HepG2 (cell line): ENCODE measurements around the gene OPA3. TPM values are rescaled to one million over a fixed set of nuclear protein-coding genes. Genes with fewer than 3 reads are reported as not detected.

Experiments used
- ATF7 ChIP-seq, 2 experiments: fragments of 450-650 bp in 1 of 2; sonication (generic) in 1 of 2; formaldehyde crosslinking in 1 of 2; IDR thresholded peaks; 2 replicates each; pipeline versions ENCODE4 v1.4.0 to v1.6.1; 2016 to 2020; ENCODE audit warnings: antibody characterized with exemption in 1 of 2, mild to moderate bottlenecking in 1 of 2, missing genetic modification reagents in 1 of 2
- ATF7-NPFF ChIP-seq: sonication (generic); formaldehyde crosslinking; IDR thresholded peaks from 2 replicates; pipeline ENCODE4 v1.8.1; 2023; ENCODE audit warnings: mild to moderate bottlenecking, low read depth, missing genetic modification reagents, moderate library complexity
- CENPX ChIP-seq: sonication (generic); formaldehyde crosslinking; IDR thresholded peaks from 2 replicates; pipeline ENCODE4 v1.9.0; 2021; ENCODE audit warnings: mild to moderate bottlenecking, missing genetic modification reagents, moderate library complexity
- FOSL2 ChIP-seq: sonication (generic); formaldehyde crosslinking; IDR thresholded peaks from 2 replicates; pipeline ENCODE4 v1.4.0; 2020; ENCODE audit warnings: missing genetic modification reagents
- FOXK2 ChIP-seq: fragments of 450-650 bp; IDR thresholded peaks from 2 replicates; pipeline ENCODE4 v1.6.1; 2016
- HDAC2 ChIP-seq: sonication (generic); formaldehyde crosslinking; IDR thresholded peaks from 2 replicates; pipeline ENCODE4 v1.4.0; 2020; ENCODE audit warnings: missing genetic modification reagents
- KAT8 ChIP-seq: IDR thresholded peaks from 2 replicates; pipeline ENCODE4 v1.6.1; 2016; ENCODE audit warnings: missing genetic modification reagents, missing compliant biosample characterization
- KDM2A ChIP-seq: sonication (generic); formaldehyde crosslinking; IDR thresholded peaks from 2 replicates; pipeline ENCODE4 v1.4.0; 2020; ENCODE audit warnings: low read depth, missing genetic modification reagents, borderline replicate concordance
- LCORL ChIP-seq, 2 experiments: fragments of 450-650 bp in 1 of 2; sonication (generic) in 1 of 2; formaldehyde crosslinking in 1 of 2; IDR thresholded peaks; 2 replicates each; pipeline versions ENCODE4 v1.5.0 to v1.6.1; 2017 to 2020; ENCODE audit warnings: antibody characterized with exemption in 1 of 2, missing genetic modification reagents in 1 of 2
- NFE2 ChIP-seq: sonication (generic); formaldehyde crosslinking; IDR thresholded peaks from 2 replicates; pipeline ENCODE4 v1.4.0; 2020; ENCODE audit warnings: missing genetic modification reagents
- NONO ChIP-seq, 2 experiments: fragments of 450-650 bp in 1 of 2; sonication (generic) in 1 of 2; formaldehyde crosslinking in 1 of 2; IDR thresholded peaks in 1 of 2; conservative IDR thresholded peaks in 1 of 2; 2 replicates each; pipeline versions ENCODE4 v1.6.1 to v1.8.0; 2017 to 2022; ENCODE audit warnings: mild to moderate bottlenecking in 1 of 2, missing genetic modification reagents in 1 of 2, moderate library complexity in 1 of 2
- NPAS2 ChIP-seq: sonication (generic); formaldehyde crosslinking; IDR thresholded peaks from 2 replicates; pipeline ENCODE4 v1.8.0; 2022; ENCODE audit warnings: mild to moderate bottlenecking, missing genetic modification reagents, borderline replicate concordance
- TP53 ChIP-seq: sonication (generic); formaldehyde crosslinking; conservative IDR thresholded peaks from 2 replicates; pipeline ENCODE4 v1.4.0; 2020; ENCODE audit warnings: missing genetic modification reagents
- ZNF431 ChIP-seq: sonication (generic); formaldehyde crosslinking; IDR thresholded peaks from 2 replicates; pipeline ENCODE4 v1.9.0; 2022; ENCODE audit warnings: missing genetic modification reagents, low read depth, mild to moderate bottlenecking, borderline replicate concordance
- ZNF674 ChIP-seq: sonication (generic); formaldehyde crosslinking; IDR thresholded peaks from 2 replicates; pipeline ENCODE4 v1.5.0; 2020; ENCODE audit warnings: low read depth, mild to moderate bottlenecking, missing genetic modification reagents
- polyA plus RNA-seq, 8 experiments: library from polyadenylated mRNA; depleted of rRNA in 3 of 8; stranded (reverse) in 7 of 8; unstranded in 1 of 8; fragments of >200 nt; fragmentation: Illumina TruSeq in 4 of 8; extraction: Trizol in 4 of 8; gene quantifications; 2 replicates each; pipeline versions ENCODE4 v1.2.1 to v1.2.3, GENCODE V29; 2011 to 2016; ENCODE audit warnings: low read depth in 4 of 8, missing spikeins in 1 of 8, mixed read lengths in 1 of 8; ENCODE audit not compliant: insufficient read depth in 1 of 8
- total RNA-seq, 5 experiments: library from RNA; depleted of rRNA; stranded (reverse); fragments of >200 nt; fragmentation: Illumina TruSeq; extraction: Trizol; gene quantifications; 2 replicates each; pipeline ENCODE4 v1.2.3, GENCODE V29; 2016; ENCODE audit warnings: low read depth in 1 of 5
- TF ChIP-seq, protein P1 (sequence below): sonication (generic); formaldehyde crosslinking; IDR thresholded peaks from 2 replicates; pipeline ENCODE4 v1.8.0; 2022; ENCODE audit warnings: missing genetic modification reagents, mild to moderate bottlenecking, inconsistent platforms, borderline replicate concordance
- TF ChIP-seq, protein P2 (sequence below), 2 experiments: sonication (generic) in 1 of 2; formaldehyde crosslinking in 1 of 2; IDR thresholded peaks; 2 replicates each; pipeline versions ENCODE4 v1.4.0 to v1.6.1; 2016 to 2020; ENCODE audit warnings: borderline replicate concordance in 1 of 2, low read depth in 1 of 2, mild to moderate bottlenecking in 1 of 2, missing genetic modification reagents in 1 of 2
- TF ChIP-seq, protein P3 (sequence below): sonication (generic); formaldehyde crosslinking; IDR thresholded peaks from 2 replicates; pipeline ENCODE4 v1.8.0; 2022; ENCODE audit warnings: mild to moderate bottlenecking, missing genetic modification reagents, moderate library complexity
- TF ChIP-seq, protein P4 (sequence below): sonication (generic); formaldehyde crosslinking; IDR thresholded peaks from 2 replicates; pipeline ENCODE4 v1.5.0; 2020; ENCODE audit warnings: mild to moderate bottlenecking, missing genetic modification reagents

The OPA3 gene
- total and polyA plus RNA-seq, 2 of the 13 experiments (the other 11 are each of a cell fraction or from before 2014, with no cell fraction given): 8.3 to 17.7 TPM

DNA sequence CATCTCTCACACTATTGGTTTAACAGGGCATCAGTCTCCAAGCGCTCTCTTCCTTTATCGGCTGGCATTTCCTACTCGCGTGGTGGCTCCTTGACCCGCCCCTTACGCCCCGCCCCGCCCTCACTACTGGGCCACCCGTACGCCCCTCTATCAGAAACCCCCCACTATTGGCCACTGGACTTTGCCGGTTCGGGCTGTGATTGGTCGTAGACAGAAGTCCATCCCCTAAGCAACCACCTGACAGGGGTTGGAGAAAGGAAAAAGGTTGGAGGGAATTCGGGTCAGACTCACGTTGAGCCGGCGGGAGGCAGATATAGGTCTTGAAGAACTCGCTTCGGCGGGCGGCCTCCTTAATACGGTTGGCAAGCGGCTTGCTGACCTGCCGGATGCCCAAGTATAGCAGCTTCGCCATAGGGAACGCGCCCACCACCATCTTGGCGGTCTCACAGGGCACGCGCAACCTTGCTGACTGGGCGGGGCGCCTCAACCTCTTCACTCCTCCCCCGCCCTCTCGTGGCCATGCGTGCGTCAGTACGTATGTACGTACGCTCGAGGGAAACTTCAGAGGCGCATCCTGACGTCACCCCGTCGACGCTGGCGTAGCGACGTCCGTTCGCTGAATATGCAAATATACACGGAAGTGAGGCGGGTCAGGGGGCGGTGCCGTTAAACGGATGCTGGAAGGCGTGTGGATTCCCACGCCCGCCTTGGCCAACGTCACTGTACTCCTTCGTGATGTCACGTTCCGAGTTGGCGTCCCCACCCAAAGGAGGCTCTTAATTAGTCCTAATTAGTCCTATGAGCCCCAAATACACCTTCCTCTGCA is at the start of gene OPA3 (continued):
- peak; percentile 88; the same call in 1 of the 2 replicates for TF ChIP-seq KAT8
- TF ChIP-seq HDAC2 (CRISPR knock-in tag): peak; percentile 71; the same call in 1 of the 2 replicates
- 0 out of 2 replicates have a peak, but pooled peaks have one; percentile 11 for TF ChIP-seq FOXK2
- no peak for TF ChIP-seq CENPX (CRISPR knock-in tag)
- TF ChIP-seq NFE2 (CRISPR knock-in tag): no peak
- no peak for TF ChIP-seq NONO (IDR thresholded peaks at IDR 0.05)
- peak; percentile 66; the same call in 1 of the 2 replicates for TF ChIP-seq NONO (CRISPR knock-in tag; conservative IDR thresholded peaks at IDR 0.05)
- no peak for TF ChIP-seq NPAS2 (CRISPR knock-in tag)
- TF ChIP-seq FOSL2: peak; percentile 49; the same call in 1 of the 2 replicates
- no peak for TF ChIP-seq ZNF674 (CRISPR knock-in tag)
- TF ChIP-seq, protein P1, sequence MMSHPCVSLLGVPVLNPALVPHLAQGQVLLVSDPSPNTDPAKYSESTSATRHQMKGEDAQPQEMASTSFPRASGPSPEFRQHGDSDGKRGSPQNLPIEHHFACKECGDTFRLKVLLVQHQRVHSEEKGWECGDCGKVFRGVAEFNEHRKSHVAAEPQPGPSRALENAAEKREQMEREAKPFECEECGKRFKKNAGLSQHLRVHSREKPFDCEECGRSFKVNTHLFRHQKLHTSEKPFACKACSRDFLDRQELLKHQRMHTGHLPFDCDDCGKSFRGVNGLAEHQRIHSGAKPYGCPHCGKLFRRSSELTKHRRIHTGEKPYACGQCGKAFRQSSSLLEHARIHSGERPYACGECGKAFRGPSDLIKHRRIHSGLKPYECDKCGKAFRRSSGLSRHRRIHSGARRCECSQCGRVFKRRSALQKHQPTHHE (CRISPR knock-in tag): peak; percentile 6; the same call in 1 of the 2 replicates
- TF ChIP-seq LCORL (IDR thresholded peaks at IDR 0.05): no peak
- TF ChIP-seq LCORL (CRISPR knock-in tag; IDR thresholded peaks at IDR 0.05): peak; percentile 39; the same call in 1 of the 2 replicates
- TF ChIP-seq ATF7 (IDR thresholded peaks at IDR 0.05): peak; percentile 91
- no peak for TF ChIP-seq ATF7 (CRISPR knock-in tag; IDR thresholded peaks at IDR 0.05)
- TF ChIP-seq KDM2A (CRISPR knock-in tag): no peak
- TF ChIP-seq, protein P2, sequence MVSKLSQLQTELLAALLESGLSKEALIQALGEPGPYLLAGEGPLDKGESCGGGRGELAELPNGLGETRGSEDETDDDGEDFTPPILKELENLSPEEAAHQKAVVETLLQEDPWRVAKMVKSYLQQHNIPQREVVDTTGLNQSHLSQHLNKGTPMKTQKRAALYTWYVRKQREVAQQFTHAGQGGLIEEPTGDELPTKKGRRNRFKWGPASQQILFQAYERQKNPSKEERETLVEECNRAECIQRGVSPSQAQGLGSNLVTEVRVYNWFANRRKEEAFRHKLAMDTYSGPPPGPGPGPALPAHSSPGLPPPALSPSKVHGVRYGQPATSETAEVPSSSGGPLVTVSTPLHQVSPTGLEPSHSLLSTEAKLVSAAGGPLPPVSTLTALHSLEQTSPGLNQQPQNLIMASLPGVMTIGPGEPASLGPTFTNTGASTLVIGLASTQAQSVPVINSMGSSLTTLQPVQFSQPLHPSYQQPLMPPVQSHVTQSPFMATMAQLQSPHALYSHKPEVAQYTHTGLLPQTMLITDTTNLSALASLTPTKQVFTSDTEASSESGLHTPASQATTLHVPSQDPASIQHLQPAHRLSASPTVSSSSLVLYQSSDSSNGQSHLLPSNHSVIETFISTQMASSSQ (IDR thresholded peaks at IDR 0.05; ENCODE audit: low read depth): no peak
- TF ChIP-seq, protein P2 (CRISPR knock-in tag; IDR thresholded peaks at IDR 0.05; ENCODE audit: borderline replicate concordance): peak; percentile 69; the same call in 1 of the 2 replicates
- TF ChIP-seq, protein P3, sequence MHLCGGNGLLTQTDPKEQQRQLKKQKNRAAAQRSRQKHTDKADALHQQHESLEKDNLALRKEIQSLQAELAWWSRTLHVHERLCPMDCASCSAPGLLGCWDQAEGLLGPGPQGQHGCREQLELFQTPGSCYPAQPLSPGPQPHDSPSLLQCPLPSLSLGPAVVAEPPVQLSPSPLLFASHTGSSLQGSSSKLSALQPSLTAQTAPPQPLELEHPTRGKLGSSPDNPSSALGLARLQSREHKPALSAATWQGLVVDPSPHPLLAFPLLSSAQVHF (CRISPR knock-in tag): no peak
- TF ChIP-seq, protein P4, sequence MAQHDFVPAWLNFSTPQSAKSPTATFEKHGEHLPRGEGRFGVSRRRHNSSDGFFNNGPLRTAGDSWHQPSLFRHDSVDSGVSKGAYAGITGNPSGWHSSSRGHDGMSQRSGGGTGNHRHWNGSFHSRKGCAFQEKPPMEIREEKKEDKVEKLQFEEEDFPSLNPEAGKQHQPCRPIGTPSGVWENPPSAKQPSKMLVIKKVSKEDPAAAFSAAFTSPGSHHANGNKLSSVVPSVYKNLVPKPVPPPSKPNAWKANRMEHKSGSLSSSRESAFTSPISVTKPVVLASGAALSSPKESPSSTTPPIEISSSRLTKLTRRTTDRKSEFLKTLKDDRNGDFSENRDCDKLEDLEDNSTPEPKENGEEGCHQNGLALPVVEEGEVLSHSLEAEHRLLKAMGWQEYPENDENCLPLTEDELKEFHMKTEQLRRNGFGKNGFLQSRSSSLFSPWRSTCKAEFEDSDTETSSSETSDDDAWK: no peak
- peak; percentile 13; the same call in 1 of the 2 replicates for TF ChIP-seq TP53 (CRISPR knock-in tag)
- no peak for TF ChIP-seq ZNF431
- TF ChIP-seq ATF7-NPFF: no peak
